H9 (cell line): Measurements from ENCODE around the gene TPM4. TPM values are rescaled to one million over a fixed set of nuclear protein-coding genes. Genes with fewer than 3 reads are reported as not detected.

Experiments
- DNase-seq: peaks from one replicate; pipeline ENCODE4 v3.0.0-alpha.2; 2017
- H2AFZ ChIP-seq: one replicate; pipeline ENCODE4 v1.6.1; 2013; ENCODE audit warnings: mild to moderate bottlenecking, low read length, control low read depth, moderate library complexity
- H2AK5ac ChIP-seq: 2 replicates; pipeline ENCODE4 v1.6.1; 2013; ENCODE audit warnings: low read length, control low read depth, mixed read lengths; ENCODE audit not compliant: insufficient read length
- H2BK120ac ChIP-seq: one replicate; pipeline ENCODE4 v1.6.1; 2013; ENCODE audit warnings: low read depth, mild to moderate bottlenecking, low read length, control low read depth, inconsistent platforms; ENCODE audit not compliant: poor library complexity, severe bottlenecking
- H2BK12ac ChIP-seq: 2 replicates; pipeline ENCODE4 v1.6.1; 2013; ENCODE audit warnings: low read length, control low read depth, mixed read lengths, low read depth; ENCODE audit not compliant: insufficient read length
- H2BK15ac ChIP-seq: 2 replicates; pipeline ENCODE4 v1.6.1; 2013; ENCODE audit warnings: low read depth, low read length, control low read depth
- H2BK20ac ChIP-seq: one replicate; pipeline ENCODE4 v1.6.1; 2013; ENCODE audit warnings: low read depth, mild to moderate bottlenecking, low read length, control low read depth, inconsistent platforms; ENCODE audit not compliant: poor library complexity, severe bottlenecking
- H2BK5ac ChIP-seq: 2 replicates; pipeline ENCODE4 v1.6.1; 2013; ENCODE audit warnings: low read length, control low read depth, mixed read lengths; ENCODE audit not compliant: insufficient read length
- H3K14ac ChIP-seq: 2 replicates; pipeline ENCODE4 v1.6.1; 2013; ENCODE audit warnings: low read length, control low read depth; ENCODE audit not compliant: insufficient read depth
- H3K18ac ChIP-seq: 2 replicates; pipeline ENCODE4 v1.6.1; 2013; ENCODE audit warnings: low read depth, mild to moderate bottlenecking, mixed read lengths, low read length, control low read depth; ENCODE audit not compliant: insufficient read length
- H3K23ac ChIP-seq: 2 replicates; pipeline ENCODE4 v1.6.1; 2013; ENCODE audit warnings: low read length, control low read depth, mixed read lengths, low read depth; ENCODE audit not compliant: insufficient read length
- H3K23me2 ChIP-seq: 2 replicates; pipeline ENCODE4 v1.6.1; 2013; ENCODE audit warnings: low read depth, mild to moderate bottlenecking, mixed read lengths, low read length, control low read depth; ENCODE audit not compliant: insufficient read length, poor library complexity, severe bottlenecking
- H3K27ac ChIP-seq: 2 replicates; pipeline ENCODE4 v1.5.1; 2013; ENCODE audit warnings: low read length, control low read depth, mixed read lengths, low read depth; ENCODE audit not compliant: insufficient read length
- H3K27me3 ChIP-seq: 2 replicates; pipeline ENCODE4 v1.6.1; 2013; ENCODE audit warnings: low read length, control low read depth, inconsistent platforms; ENCODE audit not compliant: insufficient read depth
- H3K4ac ChIP-seq: 2 replicates; pipeline ENCODE4 v1.6.1; 2013; ENCODE audit warnings: low read depth, mild to moderate bottlenecking, control low read depth, inconsistent platforms, low read length, moderate library complexity
- H3K4me1 ChIP-seq: 2 replicates; pipeline ENCODE4 v1.6.1; 2013; ENCODE audit warnings: low read length, control low read depth, inconsistent platforms; ENCODE audit not compliant: insufficient read depth
- H3K4me2 ChIP-seq: 2 replicates; pipeline ENCODE4 v1.6.1; 2013; ENCODE audit warnings: low read length, control low read depth, mixed read lengths; ENCODE audit not compliant: insufficient read length, insufficient read depth
- H3K56ac ChIP-seq: 2 replicates; pipeline ENCODE4 v1.6.1; 2013; ENCODE audit warnings: low read depth, mild to moderate bottlenecking, mixed read lengths, low read length, control low read depth; ENCODE audit not compliant: insufficient read length
- H3K79me1 ChIP-seq: 2 replicates; pipeline ENCODE4 v1.6.1; 2013; ENCODE audit warnings: low read depth, mild to moderate bottlenecking, moderate library complexity, low read length, control low read depth, inconsistent platforms; ENCODE audit not compliant: insufficient read depth, poor library complexity, severe bottlenecking
- H3K79me2 ChIP-seq: 2 replicates; pipeline ENCODE4 v1.6.1; 2013; ENCODE audit warnings: low read length, control low read depth, inconsistent platforms; ENCODE audit not compliant: insufficient read depth
- H3K9ac ChIP-seq: 2 replicates; pipeline ENCODE4 v1.6.1; 2013; ENCODE audit warnings: low read length, control low read depth, mixed read lengths; ENCODE audit not compliant: insufficient read length; ENCODE audit errors: extremely low read depth
- H3K9me3 ChIP-seq: one replicate; pipeline ENCODE4 v1.6.1; 2013; ENCODE audit warnings: low read depth, low read length, inconsistent platforms; ENCODE audit not compliant: control insufficient read depth
- H3T11ph ChIP-seq: one replicate; pipeline ENCODE4 v1.6.1; 2013; ENCODE audit warnings: mild to moderate bottlenecking, low read length, control low read depth, inconsistent platforms
- H4K20me1 ChIP-seq: one replicate; pipeline ENCODE4 v1.6.1; 2013; ENCODE audit not compliant: control insufficient read depth, insufficient read length, insufficient read depth
- H4K5ac ChIP-seq: 2 replicates; pipeline ENCODE4 v1.6.1; 2013; ENCODE audit warnings: low read depth, mild to moderate bottlenecking, mixed read lengths, low read length, control low read depth; ENCODE audit not compliant: insufficient read length
- H4K8ac ChIP-seq: replicated peaks from 2 replicates; pipeline ENCODE4 v1.6.1; 2013; ENCODE audit warnings: low read length, control low read depth, mixed read lengths, low read depth; ENCODE audit not compliant: insufficient read length
- H4K91ac ChIP-seq: 2 replicates; pipeline ENCODE4 v1.6.1; 2013; ENCODE audit warnings: low read depth, mild to moderate bottlenecking, moderate library complexity, mixed read lengths, low read length, control low read depth; ENCODE audit not compliant: insufficient read length
- H3K27ac Mint-ChIP-seq, 3 experiments: 2 replicates in 2 of 3; 3 replicates in 1 of 3; pipeline ENCODE4 v1.8.0; 2020 to 2021; ENCODE audit warnings: mixed read lengths in 3 of 3, mild to moderate bottlenecking in 1 of 3, moderate library complexity in 1 of 3
- H3K27me3 Mint-ChIP-seq: 2 replicates; pipeline ENCODE4 v1.8.0; 2021; ENCODE audit warnings: low read depth, mild to moderate bottlenecking, moderate library complexity, mixed read lengths
- H3K36me3 Mint-ChIP-seq, 3 experiments: 2 replicates in 2 of 3; 3 replicates in 1 of 3; pipeline ENCODE4 v1.8.0; 2020 to 2021; ENCODE audit warnings: low read depth in 3 of 3, mixed read lengths in 3 of 3; ENCODE audit not compliant: insufficient read depth in 1 of 3
- H3K4me1 Mint-ChIP-seq, 2 experiments: 2 replicates each; pipeline ENCODE4 v1.8.0; 2020; ENCODE audit warnings: mixed read lengths in 2 of 2
- H3K4me3 Mint-ChIP-seq, 2 experiments: 2 replicates in 1 of 2; 3 replicates in 1 of 2; pipeline ENCODE4 v1.8.0; 2020 to 2021; ENCODE audit warnings: mild to moderate bottlenecking in 2 of 2, mixed read lengths in 2 of 2, moderate library complexity in 1 of 2
- H3K9me3 Mint-ChIP-seq, 2 experiments: 2 replicates in 1 of 2; 3 replicates in 1 of 2; pipeline ENCODE4 v1.8.0; 2020; ENCODE audit warnings: mild to moderate bottlenecking in 2 of 2, mixed read lengths in 2 of 2, moderate library complexity in 1 of 2
- CTCF ChIP-seq: fragments of 200-600 bp; sonication (generic); conservative IDR thresholded peaks from 3 replicates; pipeline ENCODE4 v1.8.0; 2021; ENCODE audit warnings: antibody characterized with exemption, mild to moderate bottlenecking
- WGBS: extraction: QIAGEN DNeasy Blood & Tissue Kit; methylation state at CpG from one replicate; pipeline ENCODE4 v1.1.7; 2013; ENCODE audit warnings: missing lambda C conversion rate, low lambda C conversion rate, mixed read lengths; ENCODE audit not compliant: insufficient read length; ENCODE audit errors: extremely low coverage; 5-methylcytosine and 5-hydroxymethylcytosine counted together
- total RNA-seq: library from RNA; stranded (reverse); gene quantifications from 2 replicates; pipeline ENCODE4 v1.2.1, GENCODE V29; 2021

The TPM4 gene
- total RNA-seq, 1 experiment from 2014 or later: 431 TPM

GRCh38 chr19:16034180-16034579, 42.1 kb upstream of the TPM4 start:
- Histone ChIP-seq H3K4ac (no peak overlapping the region), H3K9me3 (peaks cover 20% of the 10 kb centered on the region), H3K4me1 (no peaks in the 10 kb centered on the region), H3K27ac (no peak overlapping the region), H3K79me2 (no peaks in the 10 kb centered on the region), H4K8ac (no peak overlapping the region), H3K79me1 (no peaks in the 10 kb centered on the region), H4K91ac (no peak overlapping the region), H2AK5ac (no peak overlapping the region), H4K5ac (no peak overlapping the region), H2BK15ac (no peak overlapping the region), H3T11ph (no peak overlapping the region), H2BK120ac (no peak overlapping the region), H3K9ac (no peak overlapping the region), H3K56ac (no peak overlapping the region), H2BK20ac (no peak overlapping the region), H3K18ac (no peak overlapping the region), H3K27me3 (no peaks in the 10 kb centered on the region), H2BK5ac (no peak overlapping the region), H4K20me1 (no peaks in the 10 kb centered on the region), H3K23me2 (no peaks in the 10 kb centered on the region), H2AFZ (no peak overlapping the region), H3K14ac (no peak overlapping the region), H3K23ac (no peak overlapping the region), H2BK12ac (no peak overlapping the region), H3K4me2 (no peak overlapping the region)
- H3K4me1 Mint-ChIP-seq: no peaks in the 10 kb centered on the region
- H3K4me3 Mint-ChIP-seq: no peak overlapping the region
- DNase-seq: no peak
- peaks cover 3% of the 10 kb centered on the region for H3K27me3 Mint-ChIP-seq
- peaks cover 8 to 86% of the 10 kb centered on the region in 2 experiments for H3K9me3 Mint-ChIP-seq
- no CpG with 5 or more reads among the region's 7 CpGs for WGBS
- H3K36me3 Mint-ChIP-seq: peaks cover 3 to 5% (median 3%) of the 10 kb centered on the region in 3 experiments; a peak in 4 of 7 replicates
- no peak overlapping the region for H3K27ac Mint-ChIP-seq
- TF ChIP-seq CTCF: no peak
